Activated gamma-delta T cell (primary cell): ENCODE results near the gene LYRM1.
"Not testable (repeated sequence)": the region's sequence is repeated elsewhere in the genome, so short reads cannot be mapped to it uniquely, and the experiment has no call there.

Experiments used
- DNase-seq: peaks from one replicate; lab custom pipeline; 2025; lab: John Stamatoyannopoulos, UW

The LYRM1 gene

DNA sequence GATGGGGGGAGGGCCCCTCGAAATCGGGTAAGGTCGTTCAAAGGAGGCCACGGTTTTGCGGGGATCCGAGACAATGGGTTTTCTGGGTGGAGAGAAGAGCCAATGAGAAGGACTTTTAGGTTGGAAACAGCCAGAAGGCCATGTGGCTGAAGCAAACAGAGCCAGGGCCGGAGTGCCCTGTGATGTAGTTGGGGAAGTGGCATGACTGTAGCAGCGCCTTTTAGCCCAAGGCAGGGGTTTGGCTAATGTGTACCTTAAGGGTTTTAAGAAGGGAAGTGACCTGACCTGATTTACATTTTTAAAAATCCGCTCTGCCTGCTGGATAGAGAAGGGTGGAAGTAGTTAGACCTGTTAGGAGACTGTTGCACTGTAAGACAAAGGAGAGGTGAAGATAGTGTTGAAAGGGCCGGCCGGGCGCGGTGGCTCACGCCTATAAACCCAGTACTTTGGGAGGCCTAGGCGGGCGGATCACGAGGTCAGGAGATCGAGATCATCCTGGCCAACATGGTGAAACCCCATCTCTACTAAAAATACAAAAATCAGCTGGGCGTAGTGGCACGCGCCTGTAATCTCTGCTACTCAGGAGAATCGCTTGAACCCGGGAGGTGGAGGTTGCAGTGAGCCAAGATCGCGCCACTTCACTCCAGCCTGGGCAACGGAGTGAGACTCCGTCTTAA lies 1.0 kb downstream of the LYRM1 start:
- no peak for DNase-seq

DNA sequence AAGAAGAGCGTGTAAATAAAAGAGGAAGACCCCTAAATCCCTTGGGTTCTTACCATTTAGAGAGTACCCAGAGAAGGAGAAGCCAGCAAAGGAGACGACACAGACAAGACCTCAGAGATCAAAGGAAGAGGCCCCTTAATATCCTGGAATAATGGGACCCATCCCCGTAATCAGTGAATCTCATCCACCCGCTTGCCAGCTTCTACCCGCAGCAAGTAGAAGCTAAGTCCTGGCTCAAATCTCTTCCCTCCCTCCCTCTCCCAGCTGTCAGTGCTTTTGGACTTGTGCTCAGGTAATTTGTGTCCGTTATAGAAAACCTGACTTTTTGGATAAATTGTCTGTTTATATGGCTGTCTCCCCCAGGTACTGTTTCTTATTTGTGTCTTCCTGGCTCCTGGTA lies 1.9 kb downstream of the LYRM1 start:
- DNase-seq, result no peak

DNA sequence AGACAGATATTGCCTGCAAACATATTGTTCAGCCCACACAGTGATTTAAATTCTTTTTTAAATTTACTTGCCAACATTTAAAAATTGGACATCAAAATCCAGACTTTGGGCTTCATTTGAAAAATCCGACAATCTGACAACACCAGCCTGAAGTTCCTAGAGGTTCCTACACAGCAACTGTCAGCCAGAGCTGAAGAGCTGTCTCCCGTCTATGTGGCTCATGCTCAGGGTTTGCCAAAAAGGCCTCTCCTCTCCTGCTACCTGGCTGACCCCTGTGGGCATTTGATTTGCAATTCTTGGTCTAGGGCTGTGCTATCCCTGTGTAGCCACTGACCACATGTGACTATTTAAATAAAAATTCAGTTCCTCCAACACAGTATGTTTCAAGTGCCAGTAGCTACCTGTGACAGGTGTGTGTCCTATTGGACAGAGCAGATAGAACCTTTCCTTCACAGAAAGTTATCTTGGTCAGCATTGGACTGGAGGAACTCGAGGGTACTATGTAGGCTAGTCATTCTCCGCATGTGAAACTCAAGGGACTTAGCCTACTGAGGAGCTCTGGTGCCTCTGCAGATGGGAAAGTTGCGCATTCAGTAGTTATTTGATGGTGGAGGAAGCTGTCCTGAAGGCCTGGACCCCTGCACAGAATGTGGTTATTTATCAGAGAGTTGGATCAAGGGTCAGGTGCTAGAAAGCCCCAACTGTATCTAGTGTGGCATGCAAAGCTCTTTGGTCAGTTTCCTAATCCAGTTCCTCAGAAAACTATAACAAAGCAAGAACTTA lies 2.7 kb downstream of the LYRM1 start:
- DNase-seq, result no peak

DNA sequence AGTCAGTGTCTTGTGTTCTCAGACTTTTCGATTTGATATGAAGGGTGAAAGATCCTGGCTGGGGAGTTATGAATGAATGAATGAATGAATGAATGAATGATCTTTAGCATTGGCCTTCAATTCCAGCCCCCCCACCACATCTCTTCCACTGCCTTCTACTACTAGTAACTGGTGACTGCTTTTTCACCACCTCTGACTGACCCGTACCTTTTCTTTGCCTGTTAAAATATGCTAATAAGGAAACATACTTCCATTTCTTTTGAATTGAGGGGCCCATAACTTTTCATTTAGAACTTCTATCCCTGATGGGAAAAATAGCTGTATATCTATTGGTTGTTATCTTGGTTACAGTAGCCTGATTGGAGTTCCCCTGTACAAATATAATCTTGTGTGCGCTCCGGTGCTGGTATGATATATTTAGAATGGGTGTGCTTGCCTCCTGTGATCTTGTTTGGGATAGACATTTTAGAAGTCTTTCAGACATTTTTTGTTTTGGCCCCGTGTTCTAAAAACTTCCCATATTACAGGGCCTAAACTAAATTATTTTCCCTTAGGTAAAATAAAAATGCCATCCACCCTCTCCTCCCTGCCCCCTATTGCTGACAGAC lies 3.4 kb downstream of the LYRM1 start:
- no peak for DNase-seq

DNA sequence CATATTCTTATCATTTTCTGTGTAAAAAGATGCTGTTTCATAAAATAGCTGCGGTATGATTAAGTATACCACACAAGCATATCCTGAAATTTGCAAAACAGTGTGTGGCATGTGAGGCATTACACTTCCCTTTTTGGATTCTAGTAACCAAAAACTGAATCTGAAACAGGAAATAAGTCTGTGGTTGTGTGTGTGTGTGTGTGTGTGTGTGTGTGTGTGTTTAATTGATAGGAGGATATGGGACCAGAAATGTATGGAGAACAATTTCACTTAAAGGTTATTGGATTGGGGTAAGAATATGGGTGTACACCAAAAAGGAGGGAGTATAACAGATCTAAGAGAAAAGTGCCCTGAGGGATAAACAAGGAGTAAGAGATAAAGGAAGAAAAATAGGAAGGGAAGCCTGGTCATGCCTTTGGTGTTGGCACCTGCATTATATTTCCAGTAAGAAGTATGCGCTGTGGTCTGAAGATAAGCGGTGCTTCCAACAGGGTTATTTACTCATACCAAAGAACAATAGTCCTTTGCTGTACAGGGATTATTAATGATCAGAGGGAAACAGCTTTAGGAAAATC lies 4.0 kb downstream of the LYRM1 start:
- DNase-seq, result no peak

DNA sequence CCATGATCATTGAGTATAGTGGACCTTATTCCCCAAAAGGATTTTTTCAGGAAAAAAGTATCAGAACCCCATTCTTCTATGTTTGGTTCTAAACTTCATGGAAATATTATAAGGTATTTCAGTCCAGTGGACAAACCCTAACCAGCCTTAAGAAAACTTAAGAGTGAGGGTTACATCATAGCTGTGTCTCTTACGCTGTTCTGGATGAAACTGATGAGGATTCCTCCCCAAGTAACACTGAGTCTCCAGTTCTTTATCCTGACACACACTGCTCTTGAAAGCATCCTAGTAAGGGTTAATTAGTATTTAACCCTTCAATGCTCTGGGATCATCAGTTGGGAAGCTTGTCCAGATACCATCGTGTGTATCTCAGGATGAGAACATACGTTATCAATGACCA lies 5.0 kb downstream of the LYRM1 start:
- no peak for DNase-seq

DNA sequence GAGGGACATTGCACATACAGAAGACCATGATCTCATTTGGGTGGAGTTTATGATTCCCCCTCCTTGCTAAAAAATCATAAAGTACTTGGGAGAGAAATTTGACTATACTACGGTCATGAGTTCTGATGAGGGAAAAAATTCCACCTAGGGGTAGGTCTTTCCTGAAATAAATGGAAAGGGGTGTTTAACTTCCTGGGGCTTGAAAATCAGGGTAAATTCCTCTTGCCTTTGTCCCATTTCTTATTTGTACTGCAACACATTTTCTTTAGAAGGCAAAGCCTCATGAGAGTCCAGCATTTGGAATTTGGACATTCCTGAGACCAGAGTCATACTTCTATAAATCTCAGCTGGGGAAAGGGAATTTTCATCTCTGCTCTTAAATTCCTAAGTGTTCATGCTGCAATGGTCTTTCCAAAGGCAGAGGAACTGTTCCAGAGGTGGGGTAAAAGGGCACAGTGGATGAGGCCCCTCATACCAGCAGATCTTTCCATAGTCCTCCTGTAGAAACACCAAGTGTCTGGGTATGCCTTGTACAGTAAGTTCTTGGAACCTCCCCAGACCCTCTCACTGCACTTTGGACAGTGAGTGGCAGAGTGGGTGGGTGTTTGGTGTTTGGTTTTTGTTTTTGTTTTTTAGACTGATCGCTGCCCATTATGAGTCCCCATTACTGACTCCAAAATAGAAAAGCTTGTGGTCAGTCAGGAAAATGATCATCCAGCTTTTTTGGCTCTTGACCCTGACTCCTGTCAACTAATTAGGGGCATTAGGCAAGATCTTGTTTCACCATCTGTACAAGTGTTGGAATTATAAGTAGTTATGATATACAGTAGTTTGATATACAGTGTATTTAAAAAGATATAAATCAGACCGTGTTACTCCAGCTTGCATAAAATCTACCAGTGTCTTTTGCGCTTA lies 6.0 kb downstream of the LYRM1 start:
- DNase-seq, result no peak

DNA sequence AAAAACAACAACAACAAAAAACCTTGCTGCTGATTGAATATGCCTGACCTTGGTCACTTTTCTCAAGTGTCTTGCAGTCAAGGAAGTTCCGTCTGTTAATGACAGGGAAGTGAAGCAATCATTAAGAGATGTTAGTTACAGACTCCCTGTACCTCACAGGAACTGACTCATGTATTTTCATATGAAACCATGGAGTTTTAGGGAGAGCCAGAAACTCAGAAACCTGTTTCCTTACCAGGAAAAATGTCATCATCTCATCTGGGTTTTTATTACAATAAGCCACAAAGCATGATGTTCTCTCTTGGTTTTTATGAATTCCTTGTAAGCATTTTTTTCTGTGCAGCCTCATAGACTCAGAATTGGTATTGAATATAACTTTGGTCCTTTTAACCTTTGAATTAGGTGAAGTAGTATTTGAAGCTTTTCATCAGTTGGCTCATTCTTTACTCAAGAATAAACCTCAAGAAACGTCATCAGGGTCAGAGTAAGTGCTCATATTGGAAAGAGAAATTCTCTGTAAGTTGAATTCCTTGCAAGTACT lies 10.3 kb downstream of the LYRM1 start:
- DNase-seq, result no peak

DNA sequence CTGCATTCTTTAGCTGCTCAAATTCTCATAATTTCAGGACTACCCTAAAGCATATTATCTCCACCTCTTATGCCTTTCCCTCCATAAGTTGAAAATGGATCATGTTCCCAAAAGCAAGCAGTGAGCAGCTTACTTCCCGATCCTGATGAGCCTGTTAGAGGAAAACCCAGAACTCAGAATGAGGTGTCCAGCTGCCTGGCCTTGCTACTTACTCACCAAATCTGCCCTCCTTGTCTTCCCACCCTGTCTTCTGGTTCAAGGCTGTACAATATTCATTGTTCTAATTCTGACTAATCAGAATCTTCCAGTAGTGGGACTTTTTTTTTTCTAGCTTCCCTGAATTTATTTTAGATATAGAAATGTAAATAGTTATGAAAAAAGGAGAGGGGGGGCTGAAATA lies 10.8 kb downstream of the LYRM1 start:
- DNase-seq, result no peak

DNA sequence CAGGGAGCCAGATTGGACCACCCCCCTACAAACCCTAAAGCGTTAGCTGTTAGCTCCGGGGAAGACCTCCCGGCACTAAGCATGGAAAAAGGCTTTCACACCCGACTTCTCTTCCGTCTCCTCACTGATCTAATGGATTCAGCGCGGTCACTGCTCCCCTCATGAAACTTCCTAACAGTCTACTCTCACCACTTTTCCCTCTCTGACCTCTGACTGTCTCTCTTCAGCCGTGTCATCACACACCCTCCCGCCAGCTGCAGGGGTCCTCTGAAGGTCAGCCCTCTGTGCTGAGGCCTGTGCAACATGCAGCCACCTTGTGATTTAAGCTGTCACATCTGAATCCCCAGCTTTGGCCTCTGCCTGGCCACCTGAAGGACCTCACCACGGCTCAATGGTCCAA lies 15.7 kb downstream of the LYRM1 start:
- no peak for DNase-seq

DNA sequence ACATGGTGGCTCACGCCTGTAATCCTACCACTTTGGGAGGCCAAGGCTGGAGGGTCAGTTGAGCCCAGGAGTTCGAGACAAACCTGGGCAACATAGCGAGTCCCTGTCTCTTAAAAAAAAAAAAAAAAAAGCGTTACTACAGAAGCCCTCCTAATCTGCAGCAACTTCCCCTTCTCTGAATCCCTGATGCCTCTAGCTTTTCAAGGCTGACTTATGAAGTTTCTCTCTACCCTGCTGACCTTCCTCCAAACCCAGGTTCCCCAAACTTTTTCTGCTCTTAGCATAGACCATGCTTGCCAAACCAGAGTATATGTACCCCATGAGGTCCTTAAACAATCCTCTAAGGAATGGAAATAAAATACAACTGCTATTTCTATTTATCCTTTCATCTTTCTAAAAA lies 16.4 kb downstream of the LYRM1 start:
- DNase-seq, result no peak

DNA sequence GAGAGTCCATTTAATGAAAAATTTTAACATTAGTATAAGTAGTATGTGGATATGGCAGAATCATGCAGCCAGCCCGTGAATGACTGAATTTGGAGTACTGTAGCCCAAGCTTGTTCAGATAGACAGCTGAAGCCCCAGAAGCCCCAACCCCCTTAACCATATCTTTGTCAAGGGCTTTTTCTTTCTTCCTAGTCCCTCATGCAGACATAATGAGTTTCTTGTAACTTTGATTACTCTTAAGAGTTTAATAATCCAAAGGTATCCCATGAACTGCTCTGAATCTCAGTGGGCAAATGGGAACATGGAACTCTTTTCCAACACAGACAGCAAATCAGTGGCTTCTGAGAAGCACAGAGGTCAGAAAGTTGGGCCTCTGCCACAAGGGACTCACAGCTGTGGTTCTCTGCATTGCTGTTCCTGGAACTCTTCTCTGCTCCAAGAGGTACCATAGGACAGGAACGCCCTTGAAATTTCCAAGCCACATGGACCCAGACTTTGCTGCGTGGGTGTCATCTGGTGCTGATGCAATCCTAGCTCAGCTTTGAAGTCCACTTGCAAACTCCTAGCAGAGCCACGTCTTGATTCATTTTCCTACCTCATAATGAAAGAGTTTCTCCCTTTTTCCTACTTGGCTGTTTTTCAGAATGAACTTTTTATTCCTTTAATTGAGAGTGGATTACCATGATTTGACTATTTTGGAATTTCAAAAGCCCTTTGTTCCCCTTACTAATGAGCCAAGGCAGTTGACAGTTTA lies 18.1 kb downstream of the LYRM1 start:
- no peak for DNase-seq

DNA sequence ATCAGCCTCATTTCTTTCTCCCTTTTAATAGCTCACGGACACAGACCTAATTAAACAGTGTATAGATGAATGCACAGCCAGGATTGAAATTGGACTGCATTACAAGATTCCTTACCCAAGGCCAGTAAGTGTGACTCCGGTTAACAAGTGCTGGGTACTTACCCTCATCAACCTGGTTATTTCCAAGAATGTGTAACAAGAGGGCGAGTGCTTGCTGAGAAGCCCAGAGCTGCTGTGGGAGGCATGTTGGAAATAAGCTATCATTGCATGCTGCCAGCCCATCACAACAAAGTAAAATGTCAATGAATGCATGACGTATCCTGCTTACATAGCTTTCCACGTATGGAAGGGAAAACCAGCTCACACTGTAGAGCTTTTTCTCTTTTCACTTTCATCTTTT lies 19.5 kb downstream of the LYRM1 start:
- no peak for DNase-seq

DNA sequence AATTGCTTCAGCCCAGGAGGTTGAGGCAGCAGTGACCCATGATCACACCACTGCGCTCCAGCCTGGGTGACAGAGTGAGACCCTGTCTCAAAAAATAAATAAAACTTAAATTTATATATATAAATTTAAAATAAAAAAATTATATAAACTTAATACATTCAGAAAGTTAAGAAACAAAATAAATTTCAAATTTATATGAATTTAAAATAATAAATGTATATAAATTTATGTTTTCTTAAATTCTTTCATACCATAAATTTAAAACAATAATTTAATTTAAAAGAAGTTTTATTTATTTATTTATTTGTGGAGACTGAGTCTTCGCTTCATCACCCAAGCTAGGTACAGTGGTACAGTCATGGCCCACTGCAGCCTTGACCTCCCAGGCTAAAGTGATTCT lies 20.2 kb downstream of the LYRM1 start:
- DNase-seq, result no peak

DNA sequence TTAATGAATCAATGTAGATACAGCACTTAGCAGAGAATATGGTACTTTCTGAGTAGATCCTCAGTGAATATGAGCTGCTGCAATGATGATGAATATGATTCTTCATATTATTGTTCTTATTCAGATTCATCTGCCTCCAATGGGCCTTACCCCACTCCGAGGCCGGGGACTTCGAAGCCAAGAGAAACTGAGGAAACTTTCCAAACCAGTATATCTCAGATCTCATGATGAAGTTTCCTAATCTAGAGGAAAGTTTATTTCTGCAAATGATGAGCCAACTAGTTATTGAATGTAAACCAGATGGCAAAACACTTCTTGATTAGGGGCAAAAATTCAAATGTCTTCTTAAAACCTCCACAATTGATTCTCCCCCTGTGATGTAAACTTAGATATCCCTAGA lies 23.3 kb downstream of the LYRM1 start:
- DNase-seq, result no peak

DNA sequence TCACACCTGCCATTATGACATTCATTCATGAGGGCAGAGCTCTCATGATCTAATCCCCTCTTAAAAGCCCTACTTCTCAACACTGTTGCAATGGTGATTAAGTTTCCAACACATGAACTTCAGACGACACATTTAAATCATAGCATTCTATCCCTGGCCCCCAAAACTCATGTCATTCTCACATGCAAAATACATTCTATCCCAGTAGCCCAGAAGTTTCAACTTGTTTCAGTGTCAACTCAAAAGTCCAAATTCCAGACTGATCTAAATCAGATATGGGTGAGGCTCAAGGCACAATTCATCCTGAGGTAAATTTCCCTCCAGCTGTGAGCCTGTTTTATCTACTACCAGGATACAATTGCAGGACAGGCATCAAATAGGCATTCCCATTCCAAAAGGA lies 25.2 kb downstream of the LYRM1 start:
- DNase-seq, result no peak

DNA sequence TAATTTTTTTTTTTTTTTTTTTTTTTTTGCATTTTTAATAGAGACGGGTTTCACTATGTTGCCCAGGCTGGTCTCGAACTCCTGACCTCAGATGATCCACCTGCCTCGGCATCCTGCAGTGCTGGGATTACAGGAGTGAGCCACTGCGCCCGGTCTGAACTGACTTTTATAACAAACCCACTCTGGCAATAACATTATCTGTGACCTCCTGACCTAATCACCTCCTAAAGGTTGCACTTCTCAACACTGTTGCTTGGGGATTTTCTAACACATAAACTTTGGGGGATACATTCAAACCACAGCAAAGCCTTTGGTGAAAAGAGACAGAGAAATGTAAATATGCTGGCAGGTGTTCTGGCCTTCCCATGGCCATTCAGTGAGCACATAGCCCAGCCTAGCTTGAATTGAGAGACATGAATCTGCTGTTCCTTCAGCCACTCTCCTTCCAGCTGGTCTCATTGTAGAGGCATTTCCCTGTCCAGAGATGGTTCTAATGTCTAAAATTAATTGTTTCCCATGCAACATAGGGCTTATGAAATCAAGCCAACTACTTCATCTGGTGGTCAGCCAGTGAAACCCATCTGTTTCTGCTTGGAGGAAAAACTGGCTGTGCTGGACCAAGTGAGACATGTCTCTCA lies 28.3 kb downstream of the LYRM1 start:
- DNase-seq, result no peak

DNA sequence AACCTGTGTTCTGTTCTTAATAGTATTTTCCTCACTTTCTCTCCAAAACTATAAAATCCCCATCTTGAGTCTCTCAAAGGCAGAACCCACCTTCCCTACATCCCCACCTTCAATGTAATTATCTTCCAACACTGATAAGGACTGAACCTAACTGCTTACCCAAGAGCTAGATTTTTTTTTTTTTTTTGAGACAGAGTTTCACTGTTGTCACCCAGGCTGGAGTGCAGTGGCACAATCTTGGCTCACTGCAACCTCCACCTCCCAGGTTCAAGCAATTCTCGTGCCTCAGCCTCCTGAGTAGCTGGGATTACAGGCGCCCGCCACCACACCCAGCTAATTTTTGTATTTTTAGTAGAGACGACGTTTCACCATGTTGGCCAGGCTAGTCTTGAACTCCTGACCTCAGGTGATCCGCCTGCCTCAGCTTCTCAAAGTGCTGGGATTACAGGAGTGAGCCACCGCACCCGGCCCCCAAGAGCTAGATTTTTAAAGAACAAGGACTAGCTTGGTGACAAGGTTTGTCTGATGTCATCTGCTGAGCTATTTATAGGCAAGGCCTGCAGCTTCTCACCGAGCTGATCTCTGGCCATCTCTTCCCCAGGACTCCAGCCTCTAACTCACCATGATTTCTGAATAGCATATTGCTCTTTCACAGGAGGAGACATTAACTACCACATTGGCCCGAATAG lies 29.2 kb downstream of the LYRM1 start:
- not testable (repeated sequence) for DNase-seq

DNA sequence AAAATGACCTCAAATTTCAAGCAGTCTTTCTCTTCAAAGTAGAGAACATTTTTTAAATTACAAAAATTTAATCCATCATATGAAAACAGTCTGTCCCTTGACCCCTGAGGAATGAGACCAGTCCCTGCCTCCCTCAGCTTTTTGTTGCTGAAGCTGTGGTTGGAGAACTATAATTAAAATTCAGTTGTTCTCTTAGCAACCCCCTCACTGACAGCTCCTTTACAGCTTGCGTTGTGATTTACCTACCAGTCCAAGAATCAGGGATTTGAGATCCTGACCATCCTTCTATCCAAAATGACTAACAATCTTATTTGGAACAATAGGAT lies 29.8 kb downstream of the LYRM1 start:
- DNase-seq, result no peak

DNA sequence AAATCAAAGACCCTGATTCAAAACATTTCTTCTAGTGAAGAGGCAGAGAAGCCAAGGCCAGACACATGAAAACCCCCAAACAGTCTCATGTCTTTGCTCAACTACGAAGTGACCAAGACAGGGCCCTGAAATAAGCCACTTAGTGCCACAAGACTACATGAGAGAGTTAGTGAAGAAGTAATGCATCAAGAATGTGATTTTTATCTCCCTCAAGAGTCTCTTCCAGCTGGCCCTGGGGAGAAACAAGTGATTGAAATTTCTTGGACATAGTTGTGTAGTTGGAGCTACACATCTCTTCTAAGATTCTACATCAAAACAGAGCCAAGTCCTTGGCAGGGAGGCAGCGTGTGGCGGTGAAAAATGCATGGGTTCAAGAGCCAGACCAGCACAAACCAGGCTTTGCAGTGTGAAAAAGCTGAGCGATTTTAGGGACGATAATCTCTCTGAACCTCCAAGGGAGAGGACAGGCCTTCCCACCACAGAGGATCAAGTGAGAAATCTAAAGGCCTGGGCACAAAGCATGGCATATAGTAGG lies 30.6 kb downstream of the LYRM1 start:
- DNase-seq, result no peak
